Ovary (tissue), 9 donors: ENCODE results near the gene B4GALT3. TPM values are rescaled to one million over a fixed set of nuclear protein-coding genes. Genes with fewer than 3 reads are reported as not detected.
A peak's percentile ranks its signal among the peaks of the same experiment; 100 is the strongest.

Source experiments
- DNase-seq, 5 donors: peaks; one replicate each; pipeline ENCODE4 v3.0.0-alpha.2; 2019 to 2020
- H3K27ac ChIP-seq, 2 donors: fragments of 200-600 bp; one replicate each; pipeline versions ENCODE4 v1.5.1 to v1.8.0; 2019 to 2022
- H3K27me3 ChIP-seq: fragments of 200-600 bp; one replicate; pipeline ENCODE4 v1.8.0; 2022
- H3K36me3 ChIP-seq: fragments of 200-600 bp; sonication (generic); one replicate; pipeline ENCODE4 v1.5.1; 2019
- H3K4me1 ChIP-seq: one replicate; pipeline ENCODE4 v1.8.1; 2013; ENCODE audit warnings: mild to moderate bottlenecking, moderate library complexity; ENCODE audit not compliant: insufficient read depth
- H3K4me3 ChIP-seq: fragments of 200-600 bp; sonication (generic); one replicate; pipeline ENCODE4 v1.5.1; 2017
- H3K9me3 ChIP-seq, 2 donors: fragments of 200-600 bp in 1 of 2; sonication (generic) in 1 of 2; one replicate each; pipeline versions ENCODE4 v1.5.1 to v1.8.1; 2013 to 2019; ENCODE audit warnings: mild to moderate bottlenecking in 1 of 2, moderate library complexity in 1 of 2
- EP300 ChIP-seq: sonication (generic); formaldehyde crosslinking; IDR thresholded peaks from one replicate; pipeline ENCODE4 v1.6.1; 2017; ENCODE audit warnings: antibody characterized with exemption
- POLR2A ChIP-seq: fragments of 450-650 bp; IDR thresholded peaks from one replicate; pipeline ENCODE4 v1.6.1; 2017; ENCODE audit warnings: antibody characterized with exemption, mild to moderate bottlenecking, moderate library complexity
- WGBS, 3 donors: extraction: QIAGEN DNeasy Blood & Tissue Kit in 1 of 3; methylation state at CpG; one replicate each; pipeline versions ENCODE4 v1.1.5 to v1.1.7; 2013 to 2017; 5-methylcytosine and 5-hydroxymethylcytosine counted together
- intact Hi-C, 4 donors: fragments of 100-400 bp; cut with DNase I; formaldehyde crosslinking; loops; one replicate each; pipeline versions ENCODE4 v1.11.0 to v1.15.1; 2022 to 2023
- polyA plus RNA-seq, 2 donors: library from polyadenylated mRNA; stranded (reverse); fragments of 200-250 nt in 1 of 2; fragments of 350-450 nt in 1 of 2; fragmentation: Illumina TruSeq in 1 of 2; extraction: RNeasy Lipid Tissue Mini Kit (QIAGEN cat#74804) in 1 of 2; gene quantifications; one replicate each; pipeline ENCODE4 v1.2.3, GENCODE V29; 2013 to 2014
- total RNA-seq, 7 donors: library from RNA; depleted of rRNA in 2 of 7; stranded (reverse); fragments of >200 nt in 2 of 7; fragmentation: NEBNext Ultra II Directional in 3 of 7; extraction: Animal tissue kit (Norgen Biotek cat#: 25700) in 3 of 7; gene quantifications; one replicate each; pipeline versions ENCODE4 v1.1.0 to v1.2.4, GENCODE V29; 2016 to 2023
- TF ChIP-seq, protein P1 (sequence below), 3 donors: fragments of 450-650 bp in 2 of 3; fragments of 200-600 bp in 1 of 3; IDR thresholded peaks; one replicate each; pipeline versions ENCODE4 v1.5.1 to v1.8.0; 2016 to 2022; ENCODE audit warnings: antibody characterized with exemption in 3 of 3, mild to moderate bottlenecking in 1 of 3
- donor health status: DM: no; HTN: no; CAD: no; lungs with moderate emphysema.
- donor health status: DM: no; HTN: no; CAD: no.
- donor health status: Bipolar disorder and iron deficiency.
- donor health status: DM: yes; HTN: yes; CAD: no.
- donor health status: DM: no; HTN: no; CAD: no.
- donor health status: DM: yes; HTN: yes; CAD: no.

The B4GALT3 gene
- total and polyA plus RNA-seq, 9 donors, result 23.1 to 44.0 (median 28.8) TPM

DNA sequence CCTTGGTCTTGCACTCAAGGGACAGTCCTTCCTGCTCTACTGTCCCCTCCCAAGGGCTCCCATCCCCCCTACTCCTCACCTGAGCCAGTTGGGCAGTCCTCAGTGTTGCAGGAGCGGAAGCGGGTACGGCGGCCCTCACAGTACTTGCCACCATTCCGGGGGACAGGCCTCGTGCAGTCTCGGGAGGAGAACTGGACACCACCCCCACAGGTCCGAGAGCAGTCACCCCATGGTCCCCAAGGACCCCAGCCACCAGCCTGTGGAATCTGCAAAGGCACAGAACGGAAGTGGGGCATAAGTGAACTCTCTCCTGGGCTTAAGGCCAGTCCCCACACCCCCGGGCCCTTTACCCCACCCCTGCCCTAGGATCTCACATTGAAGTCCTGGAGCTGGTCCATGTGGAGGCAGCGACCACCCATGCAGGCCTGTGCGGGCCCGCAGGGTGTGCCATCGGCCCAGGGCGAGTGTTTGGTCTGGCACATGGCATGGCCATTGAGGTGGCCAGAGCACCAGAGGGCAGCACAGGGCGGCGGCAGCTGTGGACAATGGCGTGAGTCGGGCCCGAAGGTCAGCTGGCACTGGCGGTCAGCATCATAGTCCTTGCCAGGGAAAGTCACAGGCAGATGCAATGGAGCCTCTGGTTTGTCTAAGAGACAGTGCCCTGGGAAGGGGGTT lies 16.4 kb upstream of the B4GALT3 start:
- Histone ChIP-seq H3K27ac (no peak overlapping the region), H3K36me3 (no peaks in the 10 kb centered on the region), H3K4me1 (peaks cover 15% of the 10 kb centered on the region), H3K4me3 (no peak overlapping the region), H3K9me3 (no peaks in the 10 kb centered on the region), H3K27me3 (no peaks in the 10 kb centered on the region)
- 64 to 72% (median 72%) methylated on average over 21 of the region's 21 CpGs for WGBS, 3 donors
- DNase-seq, result peak in 2 of 5 donors; percentile 50 to 59
- intact Hi-C loops, result loop anchor here (5.0 to 10.0 kb wide), 3 partner anchors 34 to 191 kb away; partner anchors contain the start of gene TOMM40L (in 1 of the 4)
- TF ChIP-seq POLR2A (no peak), EP300 (no peak)
- TF ChIP-seq, protein P1, sequence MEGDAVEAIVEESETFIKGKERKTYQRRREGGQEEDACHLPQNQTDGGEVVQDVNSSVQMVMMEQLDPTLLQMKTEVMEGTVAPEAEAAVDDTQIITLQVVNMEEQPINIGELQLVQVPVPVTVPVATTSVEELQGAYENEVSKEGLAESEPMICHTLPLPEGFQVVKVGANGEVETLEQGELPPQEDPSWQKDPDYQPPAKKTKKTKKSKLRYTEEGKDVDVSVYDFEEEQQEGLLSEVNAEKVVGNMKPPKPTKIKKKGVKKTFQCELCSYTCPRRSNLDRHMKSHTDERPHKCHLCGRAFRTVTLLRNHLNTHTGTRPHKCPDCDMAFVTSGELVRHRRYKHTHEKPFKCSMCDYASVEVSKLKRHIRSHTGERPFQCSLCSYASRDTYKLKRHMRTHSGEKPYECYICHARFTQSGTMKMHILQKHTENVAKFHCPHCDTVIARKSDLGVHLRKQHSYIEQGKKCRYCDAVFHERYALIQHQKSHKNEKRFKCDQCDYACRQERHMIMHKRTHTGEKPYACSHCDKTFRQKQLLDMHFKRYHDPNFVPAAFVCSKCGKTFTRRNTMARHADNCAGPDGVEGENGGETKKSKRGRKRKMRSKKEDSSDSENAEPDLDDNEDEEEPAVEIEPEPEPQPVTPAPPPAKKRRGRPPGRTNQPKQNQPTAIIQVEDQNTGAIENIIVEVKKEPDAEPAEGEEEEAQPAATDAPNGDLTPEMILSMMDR (IDR thresholded peaks at IDR 0.05), result no peak

DNA sequence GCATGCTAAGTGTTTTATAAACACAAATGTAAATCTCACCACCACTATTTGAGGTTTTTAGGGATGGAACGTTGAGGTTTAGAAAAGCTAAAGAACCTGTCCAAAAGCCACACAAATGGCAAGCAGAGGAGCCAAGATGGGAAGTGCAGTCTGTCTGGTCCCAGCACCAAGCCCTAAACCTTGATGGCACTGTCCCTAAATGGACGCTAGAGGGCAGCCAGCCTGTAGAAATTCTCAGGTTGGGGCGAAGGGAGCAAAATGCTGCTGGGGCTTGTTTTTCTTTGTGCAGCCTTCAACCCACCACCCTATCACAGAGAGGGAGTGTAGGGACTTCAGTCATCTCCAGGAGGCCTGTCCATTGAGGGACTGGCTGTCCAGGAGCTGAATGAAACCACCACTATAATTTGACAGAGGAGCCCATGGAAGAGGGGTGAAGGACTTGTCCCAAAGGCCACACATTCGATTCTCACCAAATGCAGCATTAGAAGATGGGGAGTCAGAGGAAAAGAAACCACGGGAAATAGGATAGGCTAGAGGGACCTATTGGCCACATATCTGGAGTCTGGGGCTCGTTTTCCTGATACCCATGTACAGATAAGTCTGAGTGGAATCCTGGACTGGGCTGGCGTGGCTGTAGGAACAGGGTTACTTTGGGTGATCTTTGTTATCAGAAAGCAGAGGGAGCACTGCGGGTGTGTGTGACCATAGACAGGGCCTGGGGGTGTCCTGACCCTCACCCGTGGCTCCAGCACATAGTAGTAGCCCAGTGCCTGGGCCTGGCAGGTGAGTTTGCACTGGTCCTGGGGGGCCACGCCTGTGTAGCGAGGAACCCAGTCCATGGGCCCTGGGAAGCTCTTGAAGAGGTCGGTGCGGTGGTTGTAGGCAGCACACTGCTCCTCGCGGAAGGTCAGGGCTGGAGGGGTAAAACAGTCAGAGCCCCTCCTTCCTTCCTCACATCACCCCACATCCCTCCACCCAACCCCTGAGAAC lies 15.5 kb upstream of the B4GALT3 start:
- Histone ChIP-seq H3K4me1 (peaks cover 7% of the 10 kb centered on the region), H3K27ac (no peak overlapping the region), H3K27me3 (no peaks in the 10 kb centered on the region), H3K4me3 (no peak overlapping the region), H3K36me3 (no peaks in the 10 kb centered on the region), H3K9me3 (no peaks in the 10 kb centered on the region)
- no peak for TF ChIP-seq POLR2A
- TF ChIP-seq EP300, result no peak
- TF ChIP-seq, protein P1 (IDR thresholded peaks at IDR 0.05), result peak; percentile 55 to 75 (median 71)
- WGBS, 3 donors, result 41 to 55% (median 47%) methylated on average over 15 of the region's 15 CpGs
- peak in 4 of 5 donors; percentile 55 to 79 (median 69) for DNase-seq
- intact Hi-C loops, result loop anchor here (5.0 to 10.0 kb wide), 3 partner anchors 35 to 192 kb away; partner anchors contain the start of gene TOMM40L (in 1 of the 4)

DNA sequence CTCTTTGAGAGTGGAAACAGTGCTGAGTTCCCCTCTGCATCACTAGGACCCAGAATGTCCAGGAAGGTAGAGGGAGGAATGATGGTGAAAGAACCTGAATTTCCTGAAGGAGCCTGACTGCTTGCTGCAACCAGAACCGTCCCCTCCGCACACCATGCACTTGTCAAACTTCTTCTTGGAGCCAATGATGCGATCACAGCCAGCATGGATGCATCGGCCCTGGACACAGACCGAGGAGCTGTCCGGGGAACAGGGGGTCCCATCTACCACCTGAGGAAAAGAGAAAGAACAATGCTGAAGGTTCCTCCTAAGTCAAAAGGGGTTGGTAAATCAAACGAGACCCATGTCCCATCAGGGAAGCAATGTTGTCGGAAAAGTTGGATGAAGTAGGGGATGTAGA lies 14.7 kb upstream of the B4GALT3 start:
- Histone ChIP-seq H3K9me3 (no peaks in the 10 kb centered on the region), H3K36me3 (no peaks in the 10 kb centered on the region), H3K4me3 (no peak overlapping the region), H3K4me1 (peaks cover 4% of the 10 kb centered on the region), H3K27ac (no peak overlapping the region), H3K27me3 (no peaks in the 10 kb centered on the region)
- TF ChIP-seq, protein P1 (IDR thresholded peaks at IDR 0.05), result no peak
- no peak for TF ChIP-seq EP300
- no peak for TF ChIP-seq POLR2A
- peak in 2 of 5 donors; percentile 34 to 36 for DNase-seq
- intact Hi-C loops, result loop anchor here (5.0 to 10.0 kb wide), 3 partner anchors 35 to 193 kb away; partner anchors contain the start of gene TOMM40L (in 1 of the 4)
- 70 to 79% (median 76%) methylated on average over 8 of the region's 8 CpGs for WGBS, 3 donors

DNA sequence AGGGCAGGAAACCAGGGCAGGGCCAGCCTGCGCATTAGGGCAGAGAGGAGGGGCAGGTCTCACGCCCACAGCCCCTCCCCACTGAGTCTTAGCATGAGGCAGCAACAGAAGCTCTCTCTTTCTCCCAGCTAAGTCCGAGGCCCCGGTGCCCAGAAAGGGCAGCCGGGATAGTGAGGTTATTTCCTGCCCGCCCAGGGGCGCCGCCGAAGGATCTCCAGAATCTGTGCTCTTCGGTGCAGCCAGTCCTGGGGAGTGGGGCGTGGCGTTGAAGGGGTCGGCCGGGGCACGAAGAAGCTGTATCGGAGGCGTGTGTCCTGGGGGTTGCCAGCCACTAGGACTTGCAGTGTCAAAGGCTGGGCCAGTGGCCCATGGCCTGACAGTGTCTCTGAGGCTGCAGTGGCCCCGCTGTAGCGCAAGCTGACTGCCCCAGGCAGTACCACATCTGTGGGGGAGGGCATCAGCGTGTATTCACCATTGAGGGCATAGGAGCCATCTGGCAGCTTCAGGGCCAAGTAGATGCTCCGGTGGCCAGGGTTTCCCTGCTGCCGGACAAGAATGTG lies 13.7 kb upstream of the B4GALT3 start:
- Histone ChIP-seq H3K4me1 (peaks cover 2% of the 10 kb centered on the region), H3K4me3 (no peak overlapping the region), H3K27me3 (no peaks in the 10 kb centered on the region), H3K36me3 (no peaks in the 10 kb centered on the region), H3K27ac (no peak overlapping the region), H3K9me3 (no peaks in the 10 kb centered on the region)
- TF ChIP-seq POLR2A (no peak), EP300 (no peak)
- TF ChIP-seq, protein P1 (IDR thresholded peaks at IDR 0.05), result no peak
- intact Hi-C loops, result loop anchor here (5.0 to 10.0 kb wide), 3 partner anchors 36 to 194 kb away; partner anchors contain the start of gene TOMM40L (in 1 of the 4)
- peak in 2 of 5 donors; percentile 46 to 53 for DNase-seq
- WGBS, 3 donors, result 68 to 77% (median 77%) methylated on average over 21 to 22 of the region's 22 CpGs
